ENCODE data around the gene THRSP. TPM values are rescaled to one million over a fixed set of nuclear protein-coding genes. Genes with fewer than 3 reads are reported as not detected.

THRSP gene
- total and polyA plus RNA-seq, 10 of the 15 experiments (the other 5 are each of a cell fraction or from before 2014, with no cell fraction given), result 0.18 TPM; not detected in 9

- no peak for TF ChIP-seq CEBPZ (IDR thresholded peaks at IDR 0.05; ENCODE audit: low read depth, low read length)
- no peak for TF ChIP-seq SRF (IDR thresholded peaks at IDR 0.05; ENCODE audit: low read depth in 2 of 2, low read length in 2 of 2)
- TF ChIP-seq ELK1 (IDR thresholded peaks at IDR 0.05; ENCODE audit: low read depth, low read length), result no peak
- TF ChIP-seq CTCF (IDR thresholded peaks at IDR 0.05 in 2 of 3, conservative IDR thresholded peaks at IDR 0.05 in 1 of 3; ENCODE audit: control insufficient read depth in 2 of 3, extremely low read depth in 1 of 3, insufficient read depth in 1 of 3, low read depth in 3 of 3, low read length in 3 of 3), result no peak
- no peak for TF ChIP-seq PML (IDR thresholded peaks at IDR 0.05; ENCODE audit: low read length)
- no peak for TF ChIP-seq USF1 (IDR thresholded peaks at IDR 0.05; ENCODE audit: borderline replicate concordance, extremely low read length, insufficient read depth, low read depth, low read length)
- TF ChIP-seq MYC (IDR thresholded peaks at IDR 0.05; ENCODE audit: insufficient read depth, insufficient read length, insufficient replicate concordance, low read length, severe bottlenecking), result no peak
Observed at GRCh38 chr11:78049348-78049747, 14.3 kb upstream of the THRSP start (continued).

Data from GM12878 (cell line).